CD4-positive, alpha-beta T cell treated with Interleukin-21 for 1 hour (primary cell): Measurements from ENCODE around the gene SIDT1.

Experiments
- DNase-seq: peaks from one replicate; pipeline ENCODE4 v3.0.0-alpha.2; 2020

The SIDT1 gene

DNA sequence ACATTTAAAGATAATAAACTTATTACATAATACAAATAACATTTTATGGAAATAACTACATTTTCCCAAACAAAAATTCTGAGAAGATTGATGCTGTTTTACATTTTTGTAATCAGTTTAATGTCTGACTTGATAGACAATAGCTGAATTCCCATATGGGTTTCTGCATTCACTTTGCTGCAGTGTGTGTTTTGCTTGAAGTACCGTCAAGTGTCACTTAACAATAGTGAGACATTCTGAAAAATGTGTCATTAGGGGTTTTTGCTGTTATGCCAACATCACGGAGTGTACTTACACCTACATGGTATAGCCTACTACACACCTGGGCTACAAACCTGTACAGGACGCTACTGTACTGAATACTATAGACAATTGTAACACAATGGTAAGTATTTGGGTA, 106.6 kb downstream of the SIDT1 start:
- DNase-seq: no peak

GRCh38 chr3:113643583-113643982, 111.2 kb downstream of the SIDT1 start:
- DNase-seq: no peak

DNA sequence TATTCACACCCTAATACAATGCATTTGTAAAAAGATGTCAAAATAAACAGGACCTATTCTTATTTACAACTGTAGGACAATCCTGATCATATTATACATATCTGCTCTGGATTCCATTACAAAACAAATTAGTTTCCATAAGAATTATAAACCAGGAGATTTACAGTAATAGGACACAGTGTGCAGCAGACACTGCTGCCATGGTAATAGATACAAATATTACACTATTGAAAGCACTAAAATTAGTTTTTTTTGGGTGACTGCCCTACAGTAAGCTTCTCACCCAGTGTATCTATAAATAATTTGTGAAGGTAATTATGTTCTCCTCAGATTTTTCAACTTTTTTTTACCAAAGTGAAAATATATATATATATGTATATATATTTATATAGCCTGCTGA, 116.2 kb downstream of the SIDT1 start:
- DNase-seq: no peak

DNA sequence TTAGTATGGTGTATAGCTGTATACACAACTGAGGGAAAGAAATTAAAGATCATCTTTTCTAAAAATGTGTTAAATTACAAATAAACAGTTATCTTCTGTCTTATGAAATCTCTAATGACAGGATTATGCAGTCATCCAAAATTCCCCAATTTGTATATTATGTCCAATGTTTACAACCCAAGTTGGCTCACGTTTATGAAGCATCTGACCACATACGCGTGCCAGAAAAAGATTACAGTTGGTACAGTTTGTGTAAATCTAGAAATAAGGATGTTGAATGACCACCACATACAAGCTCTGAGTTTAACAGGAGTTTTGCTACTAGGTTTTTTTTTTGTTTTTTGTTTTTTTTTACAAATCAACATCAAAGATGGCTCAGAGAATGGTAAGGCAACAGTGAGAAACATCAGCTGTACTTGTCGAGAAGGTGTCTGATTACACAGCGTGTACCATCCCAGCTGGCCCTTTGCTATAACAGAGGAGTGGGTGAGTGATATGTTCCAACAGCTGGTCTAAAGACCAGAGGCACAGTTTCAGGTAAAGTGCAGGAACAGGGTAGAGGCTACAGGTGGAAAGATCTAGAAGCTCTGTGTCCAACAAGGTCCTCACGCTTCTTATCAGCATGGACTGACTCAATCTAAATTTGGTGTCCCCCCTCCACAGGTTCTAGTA, 117.0 kb downstream of the SIDT1 start:
- no peak for DNase-seq

- DNase-seq: no peak
Observed at GRCh38 chr3:113654310-113654709, 122.0 kb downstream of the SIDT1 start.

DNA sequence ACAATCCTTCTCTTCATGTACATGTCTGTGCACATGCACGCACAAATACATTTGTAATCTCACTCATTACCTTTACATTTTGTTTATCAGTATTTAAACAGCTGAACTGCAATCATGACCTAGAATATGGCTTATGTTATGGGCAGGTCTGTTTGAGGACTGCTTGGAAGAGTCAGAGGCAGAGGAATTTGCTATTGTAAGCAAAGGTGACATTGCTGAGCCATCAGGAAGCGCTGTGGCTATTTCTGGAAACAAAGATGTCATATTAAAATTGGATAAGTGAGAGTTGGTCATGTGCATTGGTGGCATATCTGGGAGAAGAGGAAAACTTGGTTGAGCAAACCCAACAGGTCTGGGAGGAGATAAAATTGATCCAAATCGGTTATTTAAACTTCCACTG, 122.5 kb downstream of the SIDT1 start:
- no peak for DNase-seq

DNA sequence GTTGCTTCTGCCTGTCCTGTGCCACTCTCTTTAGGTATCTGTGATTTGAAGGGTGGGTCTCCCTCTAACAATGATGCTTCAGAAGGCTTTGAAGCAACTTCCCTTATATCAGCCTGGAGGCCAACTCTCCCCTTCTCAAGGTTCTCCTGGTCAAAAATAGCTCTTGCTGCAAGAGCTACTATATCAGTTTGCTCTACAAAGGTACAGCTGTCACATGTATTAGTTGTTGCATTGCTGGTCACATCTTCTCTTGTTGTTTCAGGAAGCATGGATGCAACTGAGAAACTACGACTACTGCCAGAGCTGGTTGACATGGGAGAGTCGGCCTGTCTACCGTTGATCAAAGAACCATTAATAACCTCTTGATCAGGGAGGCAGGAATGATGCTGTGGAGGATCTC, 125.8 kb downstream of the SIDT1 start:
- DNase-seq: no peak

GRCh38 chr3:113659101-113659541, 126.8 kb downstream of the SIDT1 start:
- DNase-seq: no peak

GRCh38 chr3:113659996-113660395, 127.6 kb downstream of the SIDT1 start:
- no peak for DNase-seq

DNA sequence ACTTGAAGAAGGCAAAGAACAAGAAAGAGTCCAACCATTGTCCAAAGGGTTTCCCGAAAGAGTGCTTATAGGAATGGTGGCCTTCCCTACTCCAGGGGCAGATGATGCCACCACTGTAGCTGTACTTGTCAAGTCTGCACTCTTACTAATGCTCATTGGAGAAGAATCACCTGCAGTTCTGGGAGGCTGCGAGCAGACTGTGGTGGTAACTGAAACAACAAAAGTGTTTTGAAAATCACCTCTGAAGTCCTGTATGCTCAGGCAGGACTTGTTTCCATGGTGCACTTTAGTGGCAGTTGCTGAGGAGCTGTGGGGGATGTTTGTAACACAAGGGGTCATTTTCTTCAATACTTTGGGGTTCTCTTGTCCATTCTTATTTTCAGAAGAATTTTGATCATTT, 128.1 kb downstream of the SIDT1 start:
- DNase-seq: no peak

GRCh38 chr3:113660896-113661295, 128.5 kb downstream of the SIDT1 start:
- DNase-seq: no peak

DNA sequence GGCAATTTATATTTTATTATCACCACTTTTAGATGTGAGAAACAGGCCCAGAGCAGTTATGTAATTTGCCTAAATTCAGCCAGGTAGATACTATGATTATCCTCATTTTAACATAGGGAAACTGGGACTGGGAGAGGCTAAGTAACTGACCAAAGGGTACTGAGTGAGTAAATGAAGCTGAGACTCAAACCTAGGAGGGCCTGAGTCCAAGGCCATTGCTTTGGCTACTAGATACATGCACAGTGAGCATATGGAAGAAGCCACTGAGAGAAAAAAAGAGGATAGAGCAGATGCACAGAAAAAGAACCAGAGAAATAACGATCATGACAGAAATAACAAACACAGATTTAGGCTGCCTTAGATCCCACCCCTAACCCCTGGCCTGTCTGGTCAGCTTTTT, 130.5 kb downstream of the SIDT1 start:
- DNase-seq: no peak

- DNase-seq: no peak
Observed at GRCh38 chr3:113663324-113663750, 131.0 kb downstream of the SIDT1 start.

GRCh38 chr3:113663761-113664160, 131.4 kb downstream of the SIDT1 start:
- no peak for DNase-seq

GRCh38 chr3:113664523-113665094, 132.3 kb downstream of the SIDT1 start:
- DNase-seq: no peak

DNA sequence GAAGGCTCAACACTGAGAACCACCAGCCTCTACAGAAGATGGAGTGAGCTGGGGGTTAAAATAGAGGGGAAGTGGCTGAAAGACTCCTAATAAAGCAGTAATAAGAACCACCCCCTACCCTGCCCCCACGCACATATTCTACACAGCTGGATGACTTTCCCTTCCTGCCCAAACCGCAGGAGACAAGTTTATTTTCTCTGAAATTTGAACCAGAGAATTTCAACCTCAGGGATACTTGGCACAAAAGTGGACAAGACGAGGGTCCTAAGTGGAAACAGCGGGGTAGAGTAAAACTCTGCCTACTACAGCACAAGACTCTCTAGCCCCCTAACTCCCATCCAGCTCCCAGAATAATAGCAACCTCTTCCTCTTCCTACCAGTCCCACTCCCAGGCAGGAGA, 135.7 kb downstream of the SIDT1 start:
- DNase-seq: no peak

GRCh38 chr3:113673593-113673992, 141.2 kb downstream of the SIDT1 start:
- DNase-seq: no peak

- DNase-seq: no peak
Observed at GRCh38 chr3:113676261-113676660, 143.9 kb downstream of the SIDT1 start.

DNA sequence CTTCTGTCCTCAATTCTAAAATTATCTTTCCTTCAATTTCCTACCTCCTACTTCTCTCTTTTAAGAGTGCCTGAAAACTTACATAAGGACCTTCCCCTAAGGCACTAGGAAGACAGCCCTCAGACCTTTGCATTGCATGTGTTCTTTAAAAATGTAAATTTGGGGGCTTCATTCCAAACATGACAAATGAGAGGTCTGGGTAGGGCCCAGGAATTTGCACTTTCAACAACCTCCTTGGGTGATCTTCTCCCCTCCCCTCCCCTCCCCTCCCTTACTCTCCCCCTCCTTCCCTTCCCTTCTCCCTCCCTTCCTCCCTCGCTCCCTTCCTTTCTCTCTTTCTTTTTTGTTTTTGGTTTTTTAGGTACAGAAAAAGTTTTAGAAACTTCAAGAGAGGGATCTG, 145.4 kb downstream of the SIDT1 start:
- no peak for DNase-seq

DNA sequence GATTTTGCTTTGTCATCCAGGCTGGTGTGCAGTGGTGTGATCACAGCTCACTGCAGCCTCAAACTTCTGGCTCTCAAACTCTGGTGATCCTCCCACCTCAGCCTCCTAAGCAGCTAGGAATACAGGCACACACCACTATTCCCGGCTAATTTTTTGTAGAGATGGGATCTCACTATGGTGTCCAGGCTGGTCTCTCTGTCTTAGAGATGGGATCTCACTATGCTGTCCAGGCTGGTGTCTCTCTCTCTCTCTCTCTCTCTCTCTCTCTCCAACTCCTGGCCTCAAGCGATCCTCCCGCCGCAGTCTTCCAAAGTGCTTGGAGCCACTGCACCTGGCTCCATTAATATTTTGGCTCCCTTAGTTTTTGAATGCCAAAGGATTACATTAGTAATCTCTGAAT, 146.4 kb downstream of the SIDT1 start:
- DNase-seq: no peak
